Hematopoietic multipotent progenitor cell (in vitro differentiated cells): Measurements from ENCODE around the gene POTEE. TPM values are rescaled to one million over a fixed set of nuclear protein-coding genes. Genes with fewer than 3 reads are reported as not detected.
"Not testable (repeated sequence)": the region's sequence is repeated elsewhere in the genome, so short reads cannot be mapped to it uniquely, and the experiment has no call there.

ENCODE experiments used
- DNase-seq, 3 donors: peaks; one replicate each; pipeline ENCODE4 v3.0.0-alpha.2; 2011 to 2015; ENCODE audit warnings: low read depth in 2 of 3, low spot score in 2 of 3
- small RNA-seq: library from RNA; depleted of rRNA; stranded (forward); fragments of <200 nt; gene quantifications from one replicate; pipeline ENCODE3, GENCODE V24; 2012
- total RNA-seq: library from RNA; depleted of rRNA; stranded (reverse); fragments of >200 nt; gene quantifications from one replicate; pipeline ENCODE4 v1.2.3, GENCODE V29; 2012

Gene POTEE
- total RNA-seq: under 0.01 TPM

DNA sequence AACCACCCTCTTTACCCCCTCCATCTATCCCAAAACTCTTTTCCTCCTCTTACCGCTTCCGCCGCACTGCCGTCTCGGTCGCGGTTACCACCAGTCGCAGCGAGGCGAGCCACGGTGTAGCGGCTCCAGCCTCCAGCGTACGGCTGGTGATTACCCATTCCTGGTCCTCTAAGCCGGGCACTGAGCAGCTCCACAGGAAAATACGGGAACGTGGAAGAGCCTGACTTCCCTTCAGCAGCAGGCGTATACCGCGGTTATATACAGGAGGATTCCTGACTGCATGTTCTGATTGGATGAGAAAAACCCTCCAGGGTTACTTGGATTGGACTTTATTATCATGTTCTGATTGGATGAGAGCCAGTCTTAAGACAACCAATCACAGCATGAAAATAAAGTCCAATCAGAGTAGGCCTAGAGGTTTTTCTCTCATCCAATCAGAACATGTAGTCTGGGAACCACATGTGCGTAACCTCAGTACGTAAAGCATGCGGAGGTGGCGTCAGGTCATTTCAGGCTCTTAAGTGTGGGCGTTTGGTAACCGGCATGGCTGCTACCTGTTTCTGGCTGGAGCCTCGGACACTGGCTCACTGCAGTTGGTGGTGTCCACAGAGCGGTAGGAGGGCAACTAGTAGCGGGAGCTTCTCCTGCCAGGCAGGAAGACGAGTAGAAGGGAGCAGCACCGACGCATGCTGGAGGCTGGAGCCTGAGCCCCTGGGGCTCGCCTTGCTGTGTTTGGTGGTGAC lies at the start of gene POTEE:
Gene POTEE (plus strand): TSS at position 507 of the 743 bp plus-strand sequence. CDS start 8,867 bp downstream, outside the sequence.
- DNase-seq: not testable (repeated sequence)

GRCh38 chr2:131165562-131165961 lies 43.8 kb upstream of the POTEE start:
- not testable (repeated sequence) for DNase-seq

- no peak for DNase-seq
Measured at GRCh38 chr2:131168538-131168937, 40.8 kb upstream of the POTEE start.

- DNase-seq: not testable (repeated sequence)
Measured at GRCh38 chr2:131178050-131178449, 31.3 kb upstream of the POTEE start.

- not testable (repeated sequence) for DNase-seq
Measured at GRCh38 chr2:131178721-131179418, 30.5 kb upstream of the POTEE start.

- DNase-seq: not testable (repeated sequence)
Measured at GRCh38 chr2:131181451-131181850, 27.9 kb upstream of the POTEE start.

- DNase-seq: not testable (repeated sequence)
Measured at GRCh38 chr2:131193421-131193820, 15.9 kb upstream of the POTEE start.

- not testable (repeated sequence) for DNase-seq
Measured at GRCh38 chr2:131196186-131196585, 13.2 kb upstream of the POTEE start.

GRCh38 chr2:131201098-131201497 lies 8.2 kb upstream of the POTEE start:
- no peak for DNase-seq

DNA sequence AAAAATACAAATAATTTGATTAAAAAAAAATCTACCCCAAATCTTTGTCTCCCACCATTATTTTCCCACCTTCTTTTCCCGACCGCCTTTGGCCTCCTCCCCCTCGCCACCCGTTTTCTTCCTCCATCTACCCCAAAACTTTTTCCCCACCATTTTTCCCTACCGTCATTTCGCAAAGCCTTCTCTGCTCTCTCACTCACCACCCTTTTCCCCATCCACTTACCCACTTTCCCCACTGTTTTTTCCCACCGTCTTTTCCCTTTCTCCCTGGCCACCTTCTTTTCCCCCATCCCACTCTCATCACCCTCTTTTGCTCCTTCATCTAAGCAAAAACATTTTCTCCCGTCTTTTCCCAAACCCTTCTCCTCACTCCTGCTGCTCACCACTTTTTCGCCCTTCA lies 1.5 kb upstream of the POTEE start:
- DNase-seq: not testable (repeated sequence)

DNA sequence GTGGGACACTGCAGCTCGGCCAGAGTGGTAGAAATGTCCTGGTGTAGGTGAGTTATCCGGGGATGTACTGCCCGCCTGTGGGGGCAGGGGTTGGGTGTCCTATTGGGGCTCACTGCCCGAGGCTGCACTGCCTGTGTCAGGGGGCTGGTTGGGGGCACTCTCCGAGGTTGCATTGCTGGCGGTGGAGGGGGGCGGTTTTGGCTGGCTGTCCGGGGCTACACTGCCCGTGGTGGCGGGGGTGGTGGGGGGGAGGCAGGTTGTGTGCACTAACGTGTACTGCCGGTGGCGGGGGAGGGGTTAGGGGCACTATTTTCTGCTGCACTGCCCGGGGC lies 403 bp downstream of the POTEE start:
- not testable (repeated sequence) for DNase-seq

GRCh38 chr2:131210434-131211211 lies 1.3 kb downstream of the POTEE start:
- DNase-seq: not testable (repeated sequence)

DNA sequence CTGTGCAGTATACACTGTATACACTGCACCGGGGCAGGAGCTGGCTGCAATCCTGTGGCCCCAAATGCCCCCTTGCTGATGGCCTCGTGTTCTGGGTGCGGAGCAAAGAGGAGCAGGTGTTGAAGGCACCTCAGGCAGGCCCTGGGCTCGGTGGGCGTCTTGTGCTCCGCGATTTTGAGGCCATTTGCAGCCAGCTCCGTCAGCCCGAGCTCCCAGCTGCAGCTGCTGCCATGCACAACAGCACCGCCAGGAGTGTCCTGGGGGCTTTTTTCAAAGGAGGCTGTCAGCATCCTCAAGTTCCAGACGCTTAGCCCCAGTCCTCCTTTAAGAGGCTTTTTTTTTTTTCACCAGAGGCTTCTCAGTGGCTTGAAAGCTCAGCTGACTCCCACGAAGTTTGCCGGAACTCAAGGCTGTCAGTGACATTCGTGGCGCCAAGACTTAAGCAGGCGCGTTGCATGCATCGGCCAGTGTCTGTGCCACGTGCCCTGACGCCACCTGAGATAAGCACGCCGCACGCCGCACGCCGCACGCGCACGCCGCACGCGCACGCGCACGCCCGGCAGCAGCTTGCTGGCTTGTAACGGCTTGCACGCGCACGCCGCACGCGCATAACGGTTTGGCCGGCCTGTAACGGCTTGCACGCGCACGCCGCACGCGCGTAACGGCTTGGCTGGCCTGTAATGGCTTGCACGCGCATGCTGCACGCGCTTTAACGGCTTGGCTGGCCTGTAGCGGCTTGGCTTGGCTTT lies 8.1 kb downstream of the POTEE start:
- DNase-seq: not testable (repeated sequence)

GRCh38 chr2:131235543-131236449 lies 26.5 kb downstream of the POTEE start:
- not testable (repeated sequence) for DNase-seq

Small RNA genes lying within 50 kb of the gene (small RNA-seq; reads per million reads assigned to genes)
- gene AC009477.1 (not detected), gene RNU6-127P (not detected)

Other genes with a start within 250 kb of the POTEE start
- gene FAM168B, start 116.1 kb upstream of the POTEE start, total RNA-seq: 88.1 TPM
- 67.3 TPM for gene PLEKHB2, start 104.2 kb upstream of the POTEE start, total RNA-seq
- not detected for gene RAB6D, start 154.6 kb downstream of the POTEE start, total RNA-seq